HG03064 (cell line): ENCODE data around the gene CRYBB1.

Source experiments
- ATAC-seq: cut with Tn5 transposase; IDR thresholded peaks from one replicate; pipeline ENCODE4 v1.9.1; 2021; ENCODE audit warnings: low read depth; ENCODE audit not compliant: unreplicated experiment

Gene CRYBB1

GRCh38 chr22:26617271-26618199, at the start of gene CRYBB1:
TSS of gene CRYBB1 (minus strand) at chr22:26618027. CDS start at chr22:26616319, 1,708 bp downstream.
- no peak for ATAC-seq

DNA sequence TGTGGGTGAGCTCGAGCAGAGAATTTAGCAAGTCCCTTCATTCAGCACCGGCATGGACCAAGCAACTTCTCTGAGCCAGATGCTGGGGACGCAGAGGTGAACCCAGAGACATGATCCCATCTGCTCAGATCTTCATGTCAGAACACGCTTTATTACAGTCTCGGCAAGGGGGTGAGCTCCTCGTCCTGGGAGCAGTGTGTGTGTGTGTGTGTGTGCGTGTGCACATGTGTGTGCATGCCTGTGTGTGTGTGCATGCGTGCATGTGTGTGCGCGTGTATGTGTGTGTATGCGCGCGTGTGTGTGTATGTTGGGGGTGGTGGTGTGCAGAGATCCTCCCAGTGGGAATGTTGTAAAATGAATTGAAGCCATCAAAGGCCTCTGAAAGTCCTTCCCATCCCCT, 49.3 kb upstream of the CRYBB1 start:
- no peak for ATAC-seq

DNA sequence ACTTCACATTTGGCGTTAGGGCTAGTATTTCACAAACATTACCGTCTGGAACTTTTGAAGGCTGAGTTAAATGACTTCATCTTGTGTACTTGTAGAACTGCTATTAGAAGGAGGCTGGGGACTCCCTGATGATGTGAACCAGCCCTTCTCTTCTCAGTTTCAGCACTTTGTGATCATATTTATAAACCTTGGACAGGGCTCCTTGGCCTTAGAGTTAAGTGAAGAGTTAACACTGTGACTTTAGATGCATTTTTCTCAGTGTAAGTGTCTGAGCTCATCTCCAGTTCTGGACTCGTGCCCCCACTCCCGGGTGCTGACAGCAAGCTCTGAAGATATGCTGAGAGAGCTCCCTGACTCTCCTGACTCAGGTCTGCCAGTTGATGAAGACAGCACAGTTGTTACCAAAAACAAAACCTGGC, 48.0 kb upstream of the CRYBB1 start:
- ATAC-seq = no peak

GRCh38 chr22:26663374-26663923, 45.6 kb upstream of the CRYBB1 start:
- ATAC-seq = no peak

DNA sequence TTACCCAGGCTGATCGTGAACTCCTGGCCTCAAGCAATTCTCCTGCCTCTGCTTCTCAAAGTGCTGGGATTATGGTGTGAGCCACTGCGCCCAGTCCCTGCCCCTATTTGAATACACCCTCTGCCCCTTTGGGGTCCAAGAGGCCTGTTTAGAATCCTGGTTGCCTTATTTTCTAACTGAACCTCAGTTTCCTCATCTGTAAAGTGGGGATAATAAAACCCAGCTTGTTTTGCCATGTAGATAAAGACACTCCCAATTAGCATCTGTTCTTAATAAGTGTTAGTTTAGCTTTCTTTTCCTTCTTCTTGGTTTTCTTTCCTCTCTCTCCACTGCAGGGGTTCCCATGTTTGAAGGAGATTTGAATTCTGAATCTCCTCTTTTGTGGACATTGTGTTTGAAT, 44.3 kb upstream of the CRYBB1 start:
- no peak for ATAC-seq

GRCh38 chr22:26660961-26661578, 43.2 kb upstream of the CRYBB1 start:
- no peak for ATAC-seq

- ATAC-seq = no peak
Measured at GRCh38 chr22:26660356-26660755, 42.5 kb upstream of the CRYBB1 start.

DNA sequence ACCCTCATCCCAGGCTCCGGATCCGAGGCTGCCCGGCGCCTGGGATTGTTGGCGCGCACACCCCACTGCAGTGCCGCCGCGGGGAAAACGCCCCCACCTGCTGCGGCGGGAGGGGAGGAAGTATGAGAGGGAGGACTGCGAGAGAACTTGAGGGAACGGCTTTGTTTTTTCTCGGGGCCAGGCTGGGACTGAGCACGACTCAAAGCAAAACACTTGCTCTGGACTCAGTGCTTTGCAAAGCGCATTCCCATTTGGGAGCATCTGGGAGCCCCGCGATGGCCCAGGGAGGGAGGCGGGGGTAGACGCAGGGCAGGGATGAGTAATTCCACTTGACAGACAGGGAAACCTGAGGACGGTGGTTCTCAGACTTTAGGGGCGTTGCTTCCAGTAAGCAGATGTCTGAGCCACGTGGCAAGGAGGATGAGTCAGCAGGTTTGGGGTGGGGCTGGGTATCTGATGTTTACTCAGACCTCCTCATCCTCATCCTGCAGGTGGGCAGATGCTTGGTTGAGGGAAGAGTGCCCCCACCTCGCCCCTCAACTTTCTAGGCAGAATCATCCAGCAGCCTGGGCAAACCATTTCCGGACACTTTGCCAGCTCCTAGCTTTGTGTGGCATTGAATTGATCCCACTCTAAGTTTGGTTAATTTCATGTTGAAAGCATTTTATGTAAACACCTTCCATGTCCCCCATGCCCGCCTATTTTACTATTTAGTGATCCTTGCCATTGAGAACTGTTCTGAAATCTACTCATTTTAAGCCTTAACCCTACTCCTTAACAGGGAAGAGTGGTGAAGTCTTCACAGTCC, 41.0 kb upstream of the CRYBB1 start:
- ATAC-seq = no peak

DNA sequence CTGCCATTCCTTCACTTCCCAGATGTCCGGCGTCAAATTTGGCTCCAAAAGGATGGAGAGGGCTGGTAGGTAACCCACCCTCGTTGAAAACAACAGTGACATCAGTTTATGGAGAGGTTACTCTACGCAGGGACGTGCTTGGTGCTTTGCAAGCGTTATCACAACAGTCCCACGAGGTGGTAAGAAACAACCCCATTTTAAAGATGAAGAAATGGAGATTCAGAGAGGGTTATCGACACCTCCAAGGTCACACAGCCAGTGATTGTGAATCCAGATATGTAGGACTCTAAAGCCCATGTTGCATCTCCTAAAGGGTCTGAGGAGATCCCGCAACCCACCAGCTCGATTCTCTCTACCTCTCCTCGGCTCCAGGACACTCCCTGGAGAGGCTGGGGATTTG, 40.3 kb upstream of the CRYBB1 start:
- no peak for ATAC-seq

GRCh38 chr22:26656891-26657851, 39.3 kb upstream of the CRYBB1 start, which contains the start of gene MIAT:
TSS of gene MIAT (plus strand) at chr22:26657588.
- ATAC-seq = no peak

DNA sequence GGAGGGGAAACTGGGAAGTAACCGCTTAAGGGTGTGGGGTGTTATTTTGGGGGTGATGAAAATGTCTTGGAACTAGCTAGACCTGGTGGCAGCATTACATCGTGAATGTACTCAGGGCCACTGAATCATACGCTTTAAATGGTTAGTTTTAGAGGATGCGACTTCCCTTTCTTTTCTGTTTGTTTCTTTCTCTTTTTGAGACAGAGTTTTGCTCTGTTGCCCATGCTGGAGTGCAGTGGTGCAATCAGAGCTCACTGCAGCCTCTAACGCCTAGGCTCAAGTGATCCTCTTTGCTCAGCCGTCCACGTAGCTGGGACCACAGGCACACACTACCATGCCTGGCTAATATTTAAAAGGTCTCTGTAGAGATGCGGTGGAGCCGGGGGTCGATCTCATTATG, 34.0 kb upstream of the CRYBB1 start:
- ATAC-seq = no peak

DNA sequence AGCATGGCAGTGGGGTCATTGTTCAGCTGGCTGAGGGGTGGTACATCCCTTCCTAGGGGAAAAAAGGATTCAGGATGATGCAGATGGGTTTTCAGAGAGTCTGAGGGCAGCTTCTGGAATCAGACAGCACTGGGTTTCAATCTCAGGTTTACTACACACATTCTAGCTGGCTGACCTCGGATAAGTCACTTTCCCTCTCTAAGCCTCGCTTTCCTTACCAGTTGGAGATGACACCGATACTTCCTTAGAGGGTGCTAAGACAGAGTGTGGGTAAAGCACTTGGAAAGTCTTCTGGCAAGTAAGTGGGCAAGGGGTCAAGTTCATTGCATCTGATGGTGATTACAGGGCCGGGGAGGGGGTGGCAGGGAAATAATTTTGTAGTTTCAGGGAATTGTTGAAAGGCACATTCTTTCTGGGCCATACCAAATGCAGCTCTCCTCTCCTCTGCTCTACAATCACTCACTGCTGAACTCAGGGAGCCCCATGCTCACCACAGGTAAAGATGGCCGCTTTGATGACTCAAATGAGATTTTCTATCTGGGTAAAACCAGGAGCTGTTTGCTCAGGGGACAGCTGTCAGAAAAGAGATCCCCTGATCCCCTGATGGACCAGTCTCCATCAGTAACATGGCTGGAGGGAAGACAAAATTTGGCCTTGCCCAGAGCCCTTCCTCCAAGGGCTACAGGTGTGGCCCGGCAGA, 33.0 kb upstream of the CRYBB1 start:
- no peak for ATAC-seq

GRCh38 chr22:26648528-26649388, 30.9 kb upstream of the CRYBB1 start:
- no peak for ATAC-seq

GRCh38 chr22:26648011-26648497, 30.2 kb upstream of the CRYBB1 start:
- ATAC-seq = no peak

- no peak for ATAC-seq
Measured at GRCh38 chr22:26646158-26646557, 28.3 kb upstream of the CRYBB1 start.

DNA sequence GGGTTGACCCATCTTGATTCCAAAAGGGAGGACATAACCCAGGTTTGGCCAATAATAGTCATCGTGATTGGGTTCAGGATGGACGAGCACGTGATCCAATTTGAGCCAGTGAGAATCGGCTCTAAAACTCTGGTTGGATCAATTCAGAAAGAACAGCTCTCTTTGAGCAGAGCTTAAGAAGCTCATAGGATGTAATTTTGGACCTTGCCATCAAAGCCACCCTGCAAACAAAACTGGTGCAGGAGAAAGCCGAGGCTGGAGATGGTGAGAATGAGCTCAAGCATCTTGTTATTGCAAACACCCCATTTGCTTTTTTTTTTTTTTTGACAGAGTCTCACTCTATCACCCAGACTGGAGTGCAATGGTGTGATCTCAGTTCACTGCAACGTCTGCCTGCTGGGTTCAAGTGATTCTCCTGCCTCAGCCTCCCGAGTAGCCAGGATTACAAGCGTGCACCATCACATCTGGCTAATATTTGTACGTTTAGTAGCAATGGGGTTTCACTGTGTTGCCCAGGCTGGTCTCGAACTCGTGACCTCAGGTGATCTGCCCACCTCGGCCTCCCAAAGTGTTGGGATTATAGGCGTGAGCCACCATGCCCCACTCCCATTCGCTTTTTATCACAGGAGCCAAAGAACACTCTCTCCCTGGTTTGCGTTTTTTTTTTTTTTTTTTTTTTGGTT, 25.7 kb upstream of the CRYBB1 start:
- no peak for ATAC-seq
